ENCODE data around the gene HJV.
A peak's percentile ranks its signal among the peaks of the same experiment; 100 is the strongest.
"Not testable (repeated sequence)": the region's sequence is repeated elsewhere in the genome, so short reads cannot be mapped to it uniquely, and the experiment has no call there.

HJV gene, protein sequence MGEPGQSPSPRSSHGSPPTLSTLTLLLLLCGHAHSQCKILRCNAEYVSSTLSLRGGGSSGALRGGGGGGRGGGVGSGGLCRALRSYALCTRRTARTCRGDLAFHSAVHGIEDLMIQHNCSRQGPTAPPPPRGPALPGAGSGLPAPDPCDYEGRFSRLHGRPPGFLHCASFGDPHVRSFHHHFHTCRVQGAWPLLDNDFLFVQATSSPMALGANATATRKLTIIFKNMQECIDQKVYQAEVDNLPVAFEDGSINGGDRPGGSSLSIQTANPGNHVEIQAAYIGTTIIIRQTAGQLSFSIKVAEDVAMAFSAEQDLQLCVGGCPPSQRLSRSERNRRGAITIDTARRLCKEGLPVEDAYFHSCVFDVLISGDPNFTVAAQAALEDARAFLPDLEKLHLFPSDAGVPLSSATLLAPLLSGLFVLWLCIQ

DNA sequence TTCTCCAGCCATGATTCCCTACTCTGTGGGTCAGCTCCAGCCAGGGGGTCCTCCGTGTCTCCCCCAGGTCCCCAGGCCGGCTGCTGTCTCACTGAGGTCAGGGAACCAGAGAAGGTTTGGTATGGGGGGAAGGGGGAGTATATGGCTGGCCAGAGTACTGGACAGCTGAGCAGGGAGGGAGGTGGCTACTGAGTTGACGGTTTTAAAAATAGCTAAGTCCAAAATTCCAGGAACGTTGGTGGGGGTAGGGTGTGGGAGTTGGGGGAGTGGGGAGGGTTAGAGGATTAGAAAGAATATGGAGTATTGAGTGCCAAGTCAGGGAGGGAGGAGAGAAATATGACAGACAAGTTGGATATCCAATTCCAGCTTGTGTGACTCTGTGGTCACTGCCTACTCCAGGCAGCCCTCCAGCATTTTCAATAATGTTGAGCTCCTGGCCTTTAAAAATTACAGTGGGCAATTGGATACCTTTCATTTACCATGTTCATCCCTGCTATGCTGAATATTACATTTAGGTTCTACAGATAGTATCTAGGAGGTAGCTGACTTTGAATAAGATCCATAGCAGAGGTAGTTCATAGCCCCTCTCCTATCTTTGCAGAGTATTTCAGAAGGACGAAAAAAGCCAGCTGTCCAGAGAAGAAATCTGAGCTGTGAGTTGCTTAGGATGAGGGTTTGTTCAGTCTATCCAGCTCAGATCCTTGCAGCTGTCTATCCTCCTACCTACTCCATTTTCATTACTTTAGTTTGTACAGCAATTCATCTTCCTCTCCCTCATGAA is at the start of gene HJV:
HJV (minus strand) TSS at position 114 of the 781 bp plus-strand sequence. CDS start 1,504 bp downstream, outside the sequence.
- DNase-seq: no peak

DNA sequence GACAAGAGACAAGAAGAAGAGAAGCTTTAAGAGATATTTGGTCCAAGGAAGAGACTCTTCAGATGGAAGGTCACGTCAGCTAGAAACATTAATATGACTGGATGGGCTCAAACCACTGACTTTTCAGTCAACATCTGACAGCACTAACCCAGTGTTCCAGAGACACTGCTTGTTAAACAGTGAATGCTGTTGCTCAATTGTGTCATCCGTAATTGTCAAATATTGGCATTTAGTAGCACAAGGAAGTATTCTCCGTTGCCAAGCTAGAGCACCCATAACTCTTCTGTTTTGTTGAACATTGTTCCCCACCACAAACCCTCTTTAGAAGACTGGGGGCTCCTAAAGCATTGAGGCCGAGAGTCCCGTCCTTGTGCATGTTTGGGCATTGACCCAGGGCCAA is 37.6 kb upstream of the HJV start:
- DNase-seq: not testable (repeated sequence)

DNA sequence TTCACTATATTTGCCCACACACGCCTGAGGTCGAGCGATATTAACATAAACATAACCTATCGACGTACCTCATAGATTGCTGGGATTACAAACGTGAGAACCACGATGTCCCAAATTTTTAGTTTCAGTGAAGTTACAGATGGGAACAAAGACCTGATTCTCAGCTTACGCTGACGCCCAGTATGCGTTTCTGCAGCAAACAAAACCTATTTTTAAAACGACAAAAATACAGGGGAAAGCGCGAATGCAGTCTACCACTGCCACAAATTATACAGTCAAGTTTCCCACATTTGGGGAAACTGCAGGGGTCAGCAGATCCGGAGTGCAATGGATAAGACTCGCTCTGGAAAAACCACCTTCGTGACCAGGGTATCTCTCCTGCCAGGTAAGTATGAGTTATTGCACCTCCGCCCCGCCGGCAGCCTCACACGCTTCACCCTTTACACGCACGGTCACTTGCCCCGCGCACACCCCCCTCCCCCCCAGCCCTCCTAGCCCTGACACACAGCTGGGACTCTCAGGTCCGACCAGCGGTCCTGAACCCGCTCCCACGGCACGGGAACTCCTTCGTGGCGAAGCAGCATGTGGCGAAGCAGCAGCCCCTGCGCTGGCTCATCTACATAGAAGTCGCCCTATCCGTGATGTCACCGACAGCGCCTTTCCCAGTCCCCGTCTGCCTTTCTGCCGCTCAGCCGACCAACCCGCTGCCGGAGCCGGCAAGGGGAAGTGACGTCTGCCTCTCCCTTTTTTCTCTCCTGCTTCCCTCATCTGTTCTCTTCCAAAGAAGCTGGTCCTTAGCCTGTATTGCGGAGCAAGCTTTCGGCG is 30.5 kb upstream of the HJV start:
- DNase-seq: peak; percentile 85

DNA sequence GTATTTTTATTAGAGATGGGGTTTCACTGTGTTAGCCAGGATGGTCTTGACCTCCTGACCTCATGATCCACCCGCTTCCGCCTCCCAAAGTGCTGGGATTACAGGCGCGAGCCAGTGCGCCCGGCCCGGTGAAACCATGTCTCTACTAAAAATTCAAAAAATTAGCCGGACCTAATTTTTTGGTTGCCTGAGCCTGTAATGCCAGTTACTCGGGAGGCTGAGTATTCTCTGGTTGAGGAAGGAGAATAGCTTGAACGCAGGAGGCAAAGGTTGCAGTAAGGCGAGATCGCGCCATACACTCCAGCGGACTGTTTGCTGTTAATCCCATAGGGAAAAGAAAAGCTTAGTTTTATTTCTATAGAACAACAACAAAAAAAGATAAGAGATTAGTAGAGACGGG is 29.9 kb upstream of the HJV start:
- no peak for DNase-seq

DNA sequence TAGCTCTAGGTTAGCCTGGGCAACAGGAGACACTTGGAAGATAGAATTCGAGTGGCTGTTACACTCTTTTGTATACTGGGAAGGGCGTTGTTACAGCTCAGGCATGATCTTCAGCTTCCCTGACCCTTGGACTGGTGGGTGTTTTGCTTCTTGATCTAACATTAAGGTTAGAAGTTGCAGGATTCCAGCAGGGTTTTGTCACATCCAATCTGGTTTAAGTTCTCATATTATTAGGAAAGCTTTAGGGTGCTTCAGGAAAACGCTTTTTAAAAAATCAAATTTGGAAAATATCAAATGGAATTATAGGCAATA is 29.1 kb upstream of the HJV start:
- DNase-seq: not testable (repeated sequence)

DNA sequence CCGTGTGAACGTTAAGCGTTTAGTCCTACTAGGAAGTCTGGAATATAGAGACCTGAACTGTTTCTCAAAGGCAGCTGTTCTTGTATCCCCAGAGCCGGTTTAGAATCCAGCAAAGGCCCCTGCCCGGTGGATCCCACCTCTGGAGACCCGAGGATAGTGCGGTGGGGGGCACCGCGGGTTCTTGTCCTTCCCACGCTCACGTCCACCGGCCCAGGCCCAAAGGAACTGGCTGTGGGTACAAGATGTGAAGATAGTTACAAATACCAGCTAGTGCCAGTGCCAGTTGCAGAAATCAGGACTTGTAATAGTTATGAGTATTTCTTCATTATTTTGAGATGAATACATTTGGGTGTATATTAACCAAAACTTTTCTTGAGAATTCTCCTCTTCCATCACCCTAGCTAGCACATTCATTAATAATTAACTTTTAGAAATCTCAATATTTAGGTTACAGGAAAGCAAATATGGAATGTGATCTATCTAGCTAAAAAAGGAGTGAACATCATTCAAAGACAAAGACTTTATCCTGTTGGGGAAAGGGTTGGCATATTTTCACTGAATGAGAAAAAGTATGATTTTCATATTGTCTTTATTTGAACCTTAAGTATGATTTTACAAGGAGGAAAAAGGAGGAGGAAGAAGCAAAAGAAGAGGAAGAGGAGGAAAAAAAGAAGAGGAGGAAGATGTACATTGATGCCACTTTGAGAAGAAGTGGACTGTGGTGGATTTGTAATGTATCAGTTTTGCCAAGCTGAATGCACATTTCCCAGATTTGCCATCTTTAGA is 28.5 kb upstream of the HJV start:
- DNase-seq: not testable (repeated sequence)

DNA sequence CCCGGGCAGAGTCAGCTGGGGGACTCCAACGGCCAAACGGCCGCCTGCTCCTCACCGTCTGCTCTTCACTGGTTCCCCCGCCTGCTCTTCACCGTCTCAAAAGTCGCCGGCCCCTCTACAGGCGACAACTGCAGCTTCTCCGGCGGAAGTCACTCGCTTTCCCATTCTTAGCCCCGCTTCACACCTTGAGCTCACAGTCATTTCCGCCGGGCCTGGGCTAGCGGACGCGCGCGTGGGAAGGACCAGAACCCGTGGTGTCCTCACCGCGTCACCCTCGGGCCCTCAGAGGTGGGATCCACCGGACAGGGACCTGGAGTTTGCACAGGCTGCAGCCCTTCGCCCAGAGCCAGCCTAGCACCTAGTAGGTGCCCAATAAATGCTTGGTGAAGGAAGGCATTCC is 27.9 kb upstream of the HJV start:
- no peak for DNase-seq

DNA sequence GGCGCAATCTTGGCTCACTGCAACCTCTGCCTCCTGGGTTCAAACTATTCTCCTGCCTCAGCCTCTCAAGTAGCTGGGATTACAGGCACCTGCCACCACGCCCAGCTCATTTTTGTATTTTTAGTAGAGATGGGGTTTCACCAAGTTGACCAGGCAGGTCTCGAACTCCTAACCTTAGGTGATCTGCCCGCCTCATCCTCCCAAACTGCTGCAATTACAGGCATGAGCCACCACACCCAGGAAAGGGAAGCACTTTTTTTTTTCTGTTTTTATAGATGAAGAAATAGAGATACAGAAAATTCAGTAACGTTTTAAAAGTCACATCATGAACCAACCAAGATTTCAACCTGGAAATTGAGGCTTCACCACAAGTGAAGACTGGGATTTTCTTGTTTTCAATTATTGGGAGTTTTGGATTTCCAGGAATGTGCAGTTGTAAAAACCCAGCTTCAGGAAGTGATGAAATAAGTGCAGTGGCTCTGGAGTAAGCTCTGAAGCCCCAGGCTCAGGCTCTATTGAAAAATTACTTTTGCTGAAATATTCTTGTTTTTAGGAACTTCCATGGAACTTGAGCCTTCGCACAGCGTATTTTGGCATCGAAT is 27.1 kb upstream of the HJV start:
- DNase-seq: not testable (repeated sequence)

DNA sequence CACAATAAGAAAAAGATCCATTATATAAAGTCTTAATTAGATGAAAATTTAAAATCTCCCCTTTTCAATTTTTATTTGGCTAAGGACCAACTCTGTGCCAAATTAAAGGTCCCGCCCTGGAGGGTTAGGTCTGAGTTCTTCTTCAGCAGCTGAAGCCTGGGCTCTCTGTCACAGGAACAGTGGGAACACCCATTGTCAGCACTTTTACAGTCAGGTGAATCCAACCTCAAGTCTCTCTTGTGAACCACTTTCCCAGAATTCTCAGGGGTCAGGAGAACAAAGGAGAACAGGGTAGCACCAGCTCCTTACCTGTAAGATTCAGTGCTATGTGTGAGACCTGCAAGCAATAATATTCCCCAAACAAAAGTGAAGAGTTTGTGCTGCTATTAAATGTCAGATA is 25.1 kb upstream of the HJV start:
- DNase-seq: no peak

DNA sequence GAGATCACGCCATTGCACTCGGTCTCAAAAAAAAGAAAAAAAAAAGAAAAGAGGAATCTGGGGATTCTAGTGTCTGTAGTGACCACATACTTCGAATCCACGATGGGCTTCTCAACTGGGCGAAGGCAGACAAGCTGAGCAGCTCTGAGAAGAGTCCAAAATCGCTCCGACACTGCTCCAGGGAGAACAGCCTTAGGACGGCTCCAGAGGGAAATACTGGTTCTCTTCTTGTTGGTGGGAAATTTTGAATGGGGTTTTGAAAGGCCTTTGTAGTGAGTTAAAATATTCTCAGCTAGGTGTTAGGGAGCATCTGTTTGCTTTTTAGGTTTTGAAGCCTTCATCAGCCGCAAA is 18.3 kb upstream of the HJV start:
- no peak for DNase-seq

DNA sequence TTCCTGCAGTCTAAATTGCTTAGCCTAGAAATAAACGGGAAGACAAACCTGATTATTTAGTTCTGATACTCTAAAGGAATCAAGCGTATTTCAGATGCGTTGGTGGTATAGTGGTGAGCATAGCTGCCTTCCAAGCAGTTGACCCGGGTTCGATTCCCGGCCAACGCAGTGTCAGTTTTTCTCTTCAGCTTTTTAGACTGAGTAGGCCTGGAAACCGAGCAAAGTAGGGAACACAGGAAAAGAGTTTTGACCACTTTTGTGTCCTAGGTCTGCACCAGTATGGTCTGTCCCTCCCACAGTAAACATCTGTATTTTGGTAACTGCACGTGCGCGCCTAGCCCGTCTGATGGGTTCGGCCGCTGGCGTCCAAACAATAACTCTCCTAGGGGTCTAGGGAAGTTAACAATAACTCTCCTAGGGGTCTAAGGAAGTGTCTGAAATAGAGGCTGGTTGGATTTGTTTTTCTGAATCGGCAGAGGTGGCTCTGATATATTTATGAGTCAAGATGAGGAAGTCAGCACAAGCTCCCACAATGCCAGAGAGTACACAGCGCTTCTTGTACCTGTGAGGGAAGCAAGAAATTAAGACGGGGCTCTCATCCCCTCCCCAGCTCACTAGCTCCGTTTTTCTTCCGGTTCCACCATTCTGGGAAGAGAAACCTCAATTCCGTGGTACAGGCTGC is 15.6 kb upstream of the HJV start:
- DNase-seq: peak; percentile 89

DNA sequence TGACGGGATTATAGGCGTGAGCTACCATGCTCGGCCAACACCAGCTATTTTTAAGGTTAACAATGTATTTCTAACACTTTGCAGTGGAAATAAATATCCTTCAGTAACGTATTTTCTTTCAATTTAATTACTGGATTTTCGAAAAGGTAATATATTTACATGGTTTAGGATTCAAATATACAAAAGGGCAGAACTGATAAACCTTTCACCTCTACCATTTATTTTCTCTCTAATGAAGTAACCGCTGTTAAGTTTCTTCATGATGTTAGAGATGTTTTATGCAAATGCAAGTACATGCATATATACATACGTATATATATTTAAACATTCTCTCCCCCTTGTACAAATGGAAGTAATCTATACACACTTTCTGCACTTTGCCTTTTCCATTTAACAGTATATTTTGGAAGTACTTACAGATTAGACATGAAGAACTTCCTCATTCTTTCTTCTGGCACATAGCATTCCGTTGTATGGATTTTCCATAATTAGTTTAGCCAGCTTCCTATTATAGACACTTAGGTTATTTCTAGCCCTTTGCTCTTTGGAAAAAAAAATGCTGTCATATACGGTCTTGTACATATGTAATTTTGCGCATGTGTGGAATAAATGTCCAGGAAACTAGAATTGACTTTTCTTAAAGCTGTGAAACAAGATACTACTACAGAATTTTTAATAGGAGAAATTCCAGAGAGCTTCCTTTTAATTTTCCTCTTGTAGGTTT is 14.9 kb upstream of the HJV start:
- no peak for DNase-seq

DNA sequence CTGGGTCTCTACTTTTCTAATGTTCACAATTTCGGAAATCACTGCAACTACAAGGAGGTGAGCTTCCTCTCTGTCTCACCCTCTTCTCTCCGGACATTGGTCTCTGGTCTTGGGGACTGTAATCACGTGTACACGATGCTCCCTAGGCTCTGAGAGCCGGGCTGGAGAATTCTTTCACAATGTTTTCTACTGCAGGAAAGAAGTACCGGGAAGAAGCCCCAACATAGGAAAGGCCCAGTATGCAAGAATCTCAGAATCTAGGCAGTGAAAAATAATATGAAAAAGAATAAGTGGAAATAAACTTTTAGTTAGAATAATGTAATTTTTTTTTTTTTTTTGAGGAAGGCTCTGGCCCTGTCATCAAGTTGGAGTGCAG is 13.5 kb upstream of the HJV start:
- DNase-seq: no peak

DNA sequence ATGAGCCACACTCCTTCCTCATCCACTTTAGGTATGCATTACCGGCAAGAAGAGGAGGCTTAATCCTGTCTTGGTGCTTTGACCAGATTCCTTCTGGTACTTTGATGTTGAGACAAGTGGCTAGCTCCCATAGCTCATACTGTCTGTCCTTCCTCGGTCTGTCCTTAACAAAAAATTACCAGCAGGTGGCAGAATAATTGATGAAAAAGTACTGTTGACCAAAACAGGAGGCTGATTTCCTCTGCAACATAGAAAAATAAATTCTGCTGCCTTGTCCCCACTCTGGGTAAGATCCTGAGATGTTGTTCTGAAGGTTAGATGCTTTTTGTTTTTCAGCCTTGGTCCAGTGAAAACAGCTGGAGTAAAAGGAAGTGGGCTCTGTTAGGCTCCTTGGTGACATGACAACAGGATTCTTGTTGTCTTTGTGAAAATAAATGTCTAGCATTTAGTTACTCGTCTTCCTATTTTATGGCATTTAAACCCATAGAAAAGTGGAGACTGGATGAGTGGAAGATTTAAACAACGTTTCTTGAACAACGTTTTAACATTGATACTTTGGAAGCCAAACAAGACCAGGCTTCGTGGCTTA is 11.2 kb upstream of the HJV start:
- no peak for DNase-seq

DNA sequence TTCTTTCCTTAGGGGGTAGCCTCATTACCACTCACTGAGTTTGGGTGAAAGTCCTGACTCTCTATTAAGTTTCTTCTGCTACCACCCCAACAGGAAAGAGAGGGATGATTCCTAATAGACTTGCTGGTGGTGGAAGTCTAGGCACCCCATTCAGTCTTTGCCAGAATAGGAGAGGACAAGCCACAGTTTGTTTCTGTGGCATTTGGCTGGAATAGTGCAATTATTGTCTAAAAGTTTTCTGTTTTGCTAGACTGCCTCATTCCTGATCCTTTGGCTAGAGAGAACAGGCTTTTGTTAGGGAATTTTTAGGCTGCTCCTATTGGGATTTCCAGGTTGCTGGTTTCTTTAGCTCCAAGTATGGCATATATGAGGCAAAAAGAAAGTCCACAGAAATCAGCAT is 9.9 kb upstream of the HJV start:
- no peak for DNase-seq

DNA sequence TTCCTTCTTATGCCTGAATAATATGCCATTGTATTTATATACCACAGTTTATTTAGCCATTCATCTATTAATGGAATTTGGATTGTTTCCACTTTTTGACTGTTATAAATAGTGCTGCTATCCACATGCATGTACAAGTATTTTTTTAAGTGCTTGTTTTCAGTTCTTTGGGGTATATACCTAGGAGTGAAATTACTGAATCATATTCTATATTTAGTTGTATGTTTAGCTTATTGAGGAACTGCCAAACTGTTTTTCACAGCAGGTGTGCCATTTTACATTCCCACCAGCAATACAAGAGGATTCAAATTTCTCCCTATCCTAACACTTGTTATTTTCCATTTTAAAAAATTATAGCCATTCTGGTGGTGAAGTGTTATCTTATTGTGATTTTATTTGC is 7.6 kb upstream of the HJV start:
- no peak for DNase-seq

DNA sequence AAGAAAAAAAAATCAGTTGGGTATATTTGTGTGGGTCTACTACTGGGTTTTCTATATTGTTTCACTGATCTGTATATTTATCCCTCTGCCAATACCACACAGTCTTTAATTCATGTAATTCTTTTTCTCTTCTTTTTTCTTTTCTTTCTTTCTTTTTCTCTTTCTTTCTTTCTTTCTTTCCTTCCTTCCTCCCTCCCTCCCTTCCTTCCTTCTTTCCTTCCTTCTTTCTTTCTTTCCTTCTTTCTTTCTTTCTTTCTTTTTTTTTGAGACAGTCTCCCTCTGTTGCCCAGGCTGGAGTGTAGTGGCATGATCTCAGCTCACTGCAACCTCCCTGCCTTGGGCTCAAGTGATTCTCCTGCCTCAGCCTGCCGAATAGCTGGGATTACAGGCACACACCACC is 5.1 kb upstream of the HJV start:
- DNase-seq: not testable (repeated sequence)

DNA sequence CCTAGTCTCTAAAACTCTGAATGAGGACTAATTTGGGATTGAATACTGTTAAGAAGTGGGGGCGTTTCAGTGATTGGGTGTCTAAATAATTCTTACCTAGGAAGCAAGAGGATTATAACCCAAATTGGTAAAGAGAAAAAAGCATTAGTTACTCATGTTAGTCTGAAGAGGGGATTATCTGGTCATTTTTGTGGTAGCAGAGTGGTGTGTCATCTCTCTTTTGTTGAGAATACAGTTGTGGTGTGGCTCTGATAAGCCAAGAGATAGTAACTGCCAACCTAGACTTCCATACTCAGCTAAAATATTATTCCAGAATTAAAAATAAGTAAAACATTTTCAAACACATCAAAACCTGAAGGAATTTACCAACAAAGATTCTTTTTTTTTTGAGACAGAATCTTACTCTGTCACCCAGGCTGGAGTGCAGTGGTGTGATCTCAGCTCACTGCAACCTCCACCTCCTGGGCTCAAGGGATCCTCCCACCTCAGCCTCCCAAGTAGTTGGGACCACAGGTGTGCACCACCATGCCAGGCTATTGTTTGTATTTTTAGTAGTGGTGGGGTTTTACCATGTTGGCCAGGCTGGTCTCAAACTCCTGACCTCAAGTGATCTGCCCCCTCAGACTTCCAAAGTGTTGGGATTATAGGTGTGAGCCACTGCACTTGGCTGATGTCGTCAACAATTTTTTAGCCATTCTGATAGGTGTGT is 4.4 kb upstream of the HJV start:
- DNase-seq: not testable (repeated sequence)

DNA sequence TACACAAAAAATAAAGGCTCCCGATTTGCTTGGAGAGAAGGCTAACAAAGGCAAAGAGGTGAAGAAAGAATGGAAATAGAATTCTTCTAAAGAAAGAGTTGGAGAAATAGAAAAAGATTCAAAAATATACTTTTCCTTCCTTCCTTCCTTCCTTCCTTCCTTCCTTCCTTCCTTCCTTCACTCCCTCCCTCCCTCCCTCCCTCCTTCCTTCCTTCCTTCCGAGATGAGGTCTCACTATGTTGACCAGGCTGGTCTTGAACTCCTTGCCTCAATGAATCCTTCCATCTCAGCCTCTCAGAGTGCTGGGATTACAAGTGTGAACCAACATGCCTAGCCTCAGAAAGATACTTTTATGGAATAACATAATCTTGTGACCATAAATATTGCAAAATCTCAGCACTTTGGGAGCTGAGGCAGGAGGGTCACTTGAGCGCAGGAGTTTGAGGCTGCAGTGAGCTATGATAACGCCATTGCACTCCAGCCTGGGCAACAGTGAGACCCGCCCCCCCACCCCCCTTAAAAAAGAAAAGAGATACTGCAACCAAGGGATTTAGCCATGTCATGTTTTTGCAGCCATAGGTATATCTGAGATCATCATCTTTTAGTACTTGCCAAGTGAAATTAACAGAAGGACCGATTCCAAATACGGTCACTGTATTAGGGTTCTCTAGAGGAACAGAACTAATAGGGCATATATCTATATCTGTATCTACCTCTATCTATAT is 1.0 kb upstream of the HJV start:
- DNase-seq: no peak

Data from right forelimb (tissue), 1 donor.